Heart right ventricle (tissue), 16 donors: Measurements from ENCODE around the gene KLHL42. TPM values are rescaled to one million over a fixed set of nuclear protein-coding genes. Genes with fewer than 3 reads are reported as not detected.

Experiments
- ATAC-seq, 8 donors: fragments of 200-7000 bp; cut with Tn5 transposase; one replicate each; pipeline ENCODE4 v1.9.1; 2020; ENCODE audit warnings: mild to moderate bottlenecking in 8 of 8, moderate library complexity in 8 of 8, moderate number of reproducible peaks in 1 of 8
- DNase-seq, 2 donors: peaks; one replicate each; pipeline ENCODE4 v3.0.0-alpha.2; 2020
- H3K27ac ChIP-seq, 10 donors: fragments of 200-600 bp; sonication (generic) in 2 of 10; one replicate each; pipeline versions ENCODE4 v1.5.0 to v1.8.0; 2020 to 2022; ENCODE audit warnings: mild to moderate bottlenecking in 3 of 10
- H3K27me3 ChIP-seq, 7 donors: fragments of 200-600 bp; one replicate each; pipeline ENCODE4 v1.8.0; 2021 to 2022; ENCODE audit warnings: mild to moderate bottlenecking in 2 of 7
- H3K36me3 ChIP-seq, 9 donors: fragments of 200-600 bp; sonication (generic) in 1 of 9; one replicate each; pipeline versions ENCODE4 v1.5.0 to v1.8.0; 2020 to 2022; ENCODE audit warnings: mild to moderate bottlenecking in 2 of 9
- H3K4me1 ChIP-seq, 9 donors: fragments of 200-600 bp; sonication (generic) in 1 of 9; one replicate each; pipeline versions ENCODE4 v1.5.0 to v1.8.0; 2020 to 2022; ENCODE audit warnings: mild to moderate bottlenecking in 4 of 9
- H3K4me3 ChIP-seq, 10 donors: fragments of 200-600 bp; sonication (generic) in 2 of 10; one replicate each; pipeline versions ENCODE4 v1.5.0 to v1.8.0; 2020 to 2022; ENCODE audit warnings: mild to moderate bottlenecking in 7 of 10, moderate library complexity in 2 of 10
- H3K9me3 ChIP-seq, 11 donors: fragments of 200-600 bp in 10 of 11; sonication (generic) in 2 of 11; one replicate each; pipeline versions ENCODE4 v1.5.0 to v1.8.0; 2013 to 2022; ENCODE audit warnings: mild to moderate bottlenecking in 2 of 11, control low read depth in 1 of 11, moderate library complexity in 1 of 11
- WGBS, 2 donors: extraction: QIAGEN DNeasy Blood & Tissue Kit; methylation state at CpG; one replicate each; pipeline ENCODE4 v1.1.7; 2013; ENCODE audit warnings: inconsistent platforms in 1 of 2; 5-methylcytosine and 5-hydroxymethylcytosine counted together
- intact Hi-C, 10 donors: fragments of 100-400 bp; cut with DNase I; formaldehyde crosslinking; loops; one replicate each; pipeline versions ENCODE4 v1.11.1 to v1.14.2; 2022
- polyA plus RNA-seq, 2 donors: library from polyadenylated mRNA; stranded (reverse); fragments of 200-250 nt; gene quantifications; one replicate each; pipeline ENCODE4 v1.2.3, GENCODE V29; 2013
- total RNA-seq, 10 donors: library from RNA; stranded (reverse); fragmentation: NEBNext Ultra II Directional in 3 of 10; extraction: Animal tissue kit (Norgen Biotek cat#: 25700) in 3 of 10; gene quantifications; one replicate each; pipeline versions ENCODE4 v1.2.1 to v1.2.4, GENCODE V29; 2021 to 2023
- TF ChIP-seq, protein P1 (sequence below), 9 donors: fragments of 200-600 bp; sonication (generic) in 2 of 9; IDR thresholded peaks; one replicate each; pipeline versions ENCODE4 v1.5.0 to v1.8.0; 2021 to 2022; ENCODE audit warnings: antibody characterized with exemption in 9 of 9, mild to moderate bottlenecking in 5 of 9, moderate library complexity in 1 of 9
- donor health status: Arrhythmogenic right ventricular cardiomyopathy.
- donor health status: ischemic (EF 13 %, LVEDD 7.1; RV severe dilation, severe dysfunction).
- donor health status: healthy with polysubstance abuse.
- donor health status: DM: no; HTN: yes; CAD: no.
- donor health status: DM: no; HTN: no; CAD: no.
- donor health status: ischemic (EF 25% LVEDD 6.9; RV normal size, moderate dysfunction).
- donor health status: ischemic (EF 25% LVEDD 5.7; RV mildly dilated, moderate dysfunction).
- donor health status: healthy.
- donor health status: DM: yes; HTN: yes; CAD: no.
- donor health status: Ischemic cardiomyopathy.
- donor health status: ischemic (EF 35%, LVEDD 5.7; RV mildly dilated, moderate dysfunction).
- donor health status: nonischemic (EF 11% LVEDD 7.7; RV severe dilation, severe dysfunction).
- donor health status: DM: yes; HTN: yes; CAD: no.
- donor health status: PGD.
- donor health status: ischemic (EF 29% LVEDD 5.4; RV normal size, mild dysfunction).
- donor health status: nonischemic (EF 23%, LVEDD 6.1; RV moderate dilation, normal function).

The KLHL42 gene
- total and polyA plus RNA-seq, 12 donors: 4.0 to 10.9 (median 6.4) TPM

GRCh38 chr12:27817766-27818165, 37.7 kb downstream of the KLHL42 start:
- 91% methylated on average over 4 of the region's 4 CpGs for WGBS, 2 donors
- ATAC-seq (no peak), DNase-seq (no peak)
- no peak overlapping the region for H3K4me3 ChIP-seq
- no peaks in the 10 kb centered on the region for H3K36me3 ChIP-seq
- H3K9me3 ChIP-seq: peaks cover 0 to 4% (median 0%) of the 10 kb centered on the region in 11 donors
- H3K27me3 ChIP-seq: peaks cover 0 to 6% (median 0%) of the 10 kb centered on the region in 7 donors
- no peak overlapping the region for H3K27ac ChIP-seq
- peaks cover 0 to 14% (median 0%) of the 10 kb centered on the region in 9 donors for H3K4me1 ChIP-seq
- TF ChIP-seq, protein P1, sequence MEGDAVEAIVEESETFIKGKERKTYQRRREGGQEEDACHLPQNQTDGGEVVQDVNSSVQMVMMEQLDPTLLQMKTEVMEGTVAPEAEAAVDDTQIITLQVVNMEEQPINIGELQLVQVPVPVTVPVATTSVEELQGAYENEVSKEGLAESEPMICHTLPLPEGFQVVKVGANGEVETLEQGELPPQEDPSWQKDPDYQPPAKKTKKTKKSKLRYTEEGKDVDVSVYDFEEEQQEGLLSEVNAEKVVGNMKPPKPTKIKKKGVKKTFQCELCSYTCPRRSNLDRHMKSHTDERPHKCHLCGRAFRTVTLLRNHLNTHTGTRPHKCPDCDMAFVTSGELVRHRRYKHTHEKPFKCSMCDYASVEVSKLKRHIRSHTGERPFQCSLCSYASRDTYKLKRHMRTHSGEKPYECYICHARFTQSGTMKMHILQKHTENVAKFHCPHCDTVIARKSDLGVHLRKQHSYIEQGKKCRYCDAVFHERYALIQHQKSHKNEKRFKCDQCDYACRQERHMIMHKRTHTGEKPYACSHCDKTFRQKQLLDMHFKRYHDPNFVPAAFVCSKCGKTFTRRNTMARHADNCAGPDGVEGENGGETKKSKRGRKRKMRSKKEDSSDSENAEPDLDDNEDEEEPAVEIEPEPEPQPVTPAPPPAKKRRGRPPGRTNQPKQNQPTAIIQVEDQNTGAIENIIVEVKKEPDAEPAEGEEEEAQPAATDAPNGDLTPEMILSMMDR (IDR thresholded peaks at IDR 0.05): no peak
- intact Hi-C loops: loop anchor here in 2 of 10 donors (5.0 to 10.0 kb wide), 2 partner anchors 73 to 85 kb away; no protein-coding TSS in a partner anchor

DNA sequence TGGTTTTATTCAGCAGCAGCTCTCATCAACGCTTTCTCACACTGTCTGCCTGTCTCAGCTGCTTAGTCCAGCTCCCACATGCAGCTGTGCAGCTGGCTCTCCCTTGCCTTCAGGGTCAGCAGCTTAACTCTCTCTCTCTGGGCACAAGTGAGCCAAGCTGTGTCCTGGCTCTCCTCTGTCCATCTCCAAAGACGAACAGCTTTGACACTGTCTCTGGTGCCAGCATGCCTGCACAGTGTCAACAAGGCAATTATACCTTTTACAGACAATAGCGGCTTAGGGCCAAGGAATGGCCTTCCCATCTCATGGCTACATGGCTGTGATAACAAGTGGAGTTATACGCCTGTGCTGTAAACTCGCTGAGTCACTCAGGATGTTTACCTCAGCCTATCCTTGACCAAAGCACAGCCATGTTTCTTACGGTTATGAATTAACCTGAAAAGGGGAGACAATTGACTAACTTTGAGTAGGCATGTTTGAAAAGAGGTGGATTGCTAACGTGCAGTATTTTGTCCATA, 38.4 kb downstream of the KLHL42 start:
- peaks cover 0 to 14% (median 0%) of the 10 kb centered on the region in 9 donors for H3K4me1 ChIP-seq
- peaks cover 0 to 4% (median 0%) of the 10 kb centered on the region in 11 donors for H3K9me3 ChIP-seq
- TF ChIP-seq, protein P1 (IDR thresholded peaks at IDR 0.05): no peak
- DNase-seq: no peak
- ATAC-seq: peak in 4 of 8 donors; percentile 38 to 89 (median 64)
- peaks cover 0 to 6% (median 0%) of the 10 kb centered on the region in 7 donors for H3K27me3 ChIP-seq
- H3K4me3 ChIP-seq: no peak overlapping the region
- intact Hi-C loops: loop anchor here in 2 of 10 donors (5.0 to 10.0 kb wide), 2 partner anchors 74 to 86 kb away; no protein-coding TSS in a partner anchor
- 69 to 73% methylated on average over 7 of the region's 7 CpGs for WGBS, 2 donors
- no peak overlapping the region for H3K27ac ChIP-seq
- H3K36me3 ChIP-seq: no peaks in the 10 kb centered on the region

DNA sequence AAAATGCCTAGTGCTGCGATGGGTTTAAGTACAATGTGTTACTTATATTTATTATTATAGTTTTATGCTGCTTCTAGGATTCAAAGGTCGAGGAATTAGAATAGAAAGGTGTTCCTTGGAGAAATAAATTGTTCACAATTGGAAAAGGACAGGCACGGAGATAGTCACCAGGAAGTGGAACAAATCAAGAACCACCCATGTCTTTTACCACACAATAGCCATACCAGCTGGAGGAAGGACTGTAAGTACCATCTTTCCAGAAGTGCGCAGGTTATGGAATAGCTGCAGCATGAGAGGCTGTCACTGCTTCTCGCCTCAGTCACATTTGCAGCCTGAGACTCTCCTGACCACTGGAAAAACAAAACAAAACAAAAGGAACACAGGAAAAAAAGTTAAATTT, 40.5 kb downstream of the KLHL42 start:
- no peak for DNase-seq
- TF ChIP-seq, protein P1 (IDR thresholded peaks at IDR 0.05): no peak
- Histone ChIP-seq H3K27me3 (peaks cover 0 to 6% (median 0%) of the 10 kb centered on the region in 7 donors), H3K4me1 (peaks cover 0 to 14% (median 0%) of the 10 kb centered on the region in 9 donors), H3K4me3 (no peak overlapping the region), H3K27ac (peak overlapping the region in 2 of 10 donors; percentile 9 to 12), H3K9me3 (peaks cover 0 to 4% (median 0%) of the 10 kb centered on the region in 11 donors), H3K36me3 (no peaks in the 10 kb centered on the region)
- intact Hi-C loops: loop anchor here in 6 of 10 donors (2.0 to 10.0 kb wide), 4 partner anchors 83 to 124 kb away; no protein-coding TSS in a partner anchor
- no peak for ATAC-seq
- 73 to 81% methylated on average over 5 of the region's 5 CpGs for WGBS, 2 donors

DNA sequence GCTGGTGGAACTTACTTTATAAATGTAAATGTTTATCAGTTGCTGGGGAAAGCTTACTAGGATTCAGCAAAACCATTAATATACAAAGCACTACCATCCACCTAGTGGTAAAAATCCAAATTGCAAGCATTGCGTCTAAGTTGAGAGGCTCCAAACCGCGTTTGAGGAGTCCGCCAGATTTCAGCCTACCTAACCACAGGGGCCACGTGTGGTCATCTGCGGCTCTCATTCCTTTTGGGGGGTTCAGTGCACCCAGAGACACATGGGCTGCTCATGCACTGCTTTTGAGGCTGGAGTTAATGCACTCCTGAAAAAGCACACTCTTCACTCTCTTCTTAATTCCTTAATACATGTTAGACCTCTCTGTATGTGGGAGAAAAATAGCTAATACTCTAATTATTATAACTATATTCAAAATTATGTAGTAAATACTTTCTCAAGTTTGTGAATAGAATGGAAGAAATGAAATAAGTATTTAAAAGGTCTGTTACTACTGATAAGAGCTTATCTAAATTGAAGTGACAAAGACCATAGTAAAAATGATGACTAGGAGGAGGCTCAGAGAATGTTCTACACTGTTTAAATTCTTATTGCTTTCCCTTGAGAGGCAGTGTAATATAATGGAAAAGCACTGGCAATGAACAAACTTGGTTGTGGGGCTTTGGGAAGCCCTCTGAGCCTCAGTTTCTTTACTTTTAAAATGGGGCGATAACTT, 41.4 kb downstream of the KLHL42 start:
- TF ChIP-seq, protein P1 (IDR thresholded peaks at IDR 0.05): peak; percentile 57 to 84 (median 77)
- WGBS, 2 donors: 14% methylated on average over 7 of the region's 7 CpGs
- H3K9me3 ChIP-seq: peaks cover 0 to 4% (median 0%) of the 10 kb centered on the region in 11 donors
- H3K27me3 ChIP-seq: peaks cover 0 to 7% (median 0%) of the 10 kb centered on the region in 7 donors
- no peak overlapping the region for H3K4me3 ChIP-seq
- no peak overlapping the region for H3K27ac ChIP-seq
- H3K36me3 ChIP-seq: no peaks in the 10 kb centered on the region
- peaks cover 0 to 14% (median 0%) of the 10 kb centered on the region in 9 donors for H3K4me1 ChIP-seq
- peak in 1 of 2 donors; percentile 50 for DNase-seq
- intact Hi-C loops: loop anchor here in 6 of 10 donors (2.0 to 10.0 kb wide), 4 partner anchors 84 to 123 kb away; no protein-coding TSS in a partner anchor
- ATAC-seq: peak in 7 of 8 donors; percentile 45 to 79 (median 54)
